Cardiac muscle cell (in vitro differentiated cells and primary cell): ENCODE data around the gene CDC45. TPM values are rescaled to one million over a fixed set of nuclear protein-coding genes. Genes with fewer than 3 reads are reported as not detected.

Source experiments
- DNase-seq, 2 donors: peaks; one replicate each; pipeline versions ENCODE4 v3.0.0 to v3.0.0-alpha.2; 2010 to 2017; ENCODE audit warnings: low read depth in 1 of 2, low spot score in 1 of 2
- H3K27ac ChIP-seq: fragments of 200-600 bp; sonication (generic); 2 replicates; pipeline ENCODE4 v1.5.1; 2016
- H3K27me3 ChIP-seq: fragments of 200-600 bp; sonication (generic); 2 replicates; pipeline ENCODE4 v1.6.0; 2016; ENCODE audit warnings: control low read depth
- H3K36me3 ChIP-seq: fragments of 200-600 bp; sonication (generic); 2 replicates; pipeline ENCODE4 v1.5.1; 2016; ENCODE audit warnings: control low read depth
- H3K4me1 ChIP-seq: fragments of 200-600 bp; sonication (generic); 2 replicates; pipeline ENCODE4 v1.8.1; 2017; ENCODE audit warnings: low read depth, mild to moderate bottlenecking, mixed run types
- H3K4me3 ChIP-seq: fragments of 200-600 bp; sonication (generic); 2 replicates; pipeline ENCODE4 v1.5.1; 2016; ENCODE audit warnings: mild to moderate bottlenecking
- H3K9me3 ChIP-seq: fragments of 200-600 bp; sonication (generic); 2 replicates; pipeline ENCODE4 v1.5.1; 2017; ENCODE audit warnings: low read depth, mild to moderate bottlenecking, control low read depth
- CTCF ChIP-seq: IDR thresholded peaks from 2 replicates; pipeline ENCODE4 v1.5.1; 2012; ENCODE audit warnings: low read depth, mild to moderate bottlenecking, low read length
- polyA plus RNA-seq: library from polyadenylated mRNA; unstranded; fragments of >200 nt; fragmentation: Nextera tagmentation; extraction: Ambion mirVana; gene quantifications from 2 replicates; pipeline ENCODE4 v1.2.1, GENCODE V29; 2016
- total RNA-seq: library from RNA; depleted of rRNA; stranded (reverse); fragments of >200 nt; gene quantifications from 2 replicates; pipeline ENCODE4 v1.2.3, GENCODE V29; 2016

CDC45 gene
- total and polyA plus RNA-seq, 2 experiments from 2014 or later, result 7.6 to 15.5 TPM

- TF ChIP-seq CTCF, result no peak
- Histone ChIP-seq H3K4me1 (no peaks in the 10 kb centered on the region), H3K27me3 (no peaks in the 10 kb centered on the region), H3K4me3 (no peak overlapping the region), H3K9me3 (no peaks in the 10 kb centered on the region), H3K36me3 (peaks cover 58% of the 10 kb centered on the region), H3K27ac (no peak overlapping the region)
- DNase-seq, result no peak
These were observed 11.8 kb upstream of the CDC45 start for GRCh38 chr22:19467912-19468311.

GRCh38 chr22:19469421-19469820 is 10.3 kb upstream of the CDC45 start:
- Histone ChIP-seq H3K4me3 (no peak overlapping the region), H3K27ac (no peak overlapping the region), H3K27me3 (no peaks in the 10 kb centered on the region), H3K9me3 (no peaks in the 10 kb centered on the region), H3K36me3 (peaks cover 57% of the 10 kb centered on the region), H3K4me1 (no peaks in the 10 kb centered on the region)
- TF ChIP-seq CTCF, result no peak
- no peak for DNase-seq

DNA sequence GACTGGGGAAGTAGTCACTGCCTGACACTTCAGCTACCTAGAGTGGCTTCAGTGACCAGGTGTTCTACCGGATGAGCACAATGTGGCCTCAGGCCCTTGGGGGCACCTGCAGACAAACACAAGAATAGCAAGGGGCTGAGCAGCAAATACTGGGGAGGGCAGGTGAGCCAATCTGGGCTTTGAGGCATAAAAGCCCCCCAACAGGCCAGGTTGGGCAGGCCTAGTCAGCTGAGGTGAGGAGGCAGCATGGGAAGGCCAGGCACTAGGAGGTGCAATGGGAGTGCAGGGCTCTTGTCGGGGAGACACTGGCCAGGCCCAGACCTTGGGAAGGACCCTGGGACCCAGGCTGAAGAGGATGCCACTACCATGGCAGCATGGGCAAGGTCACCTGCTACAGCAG is 9.7 kb upstream of the CDC45 start:
- no peaks in the 10 kb centered on the region for H3K4me1 ChIP-seq
- H3K4me3 ChIP-seq, result no peak overlapping the region
- H3K36me3 ChIP-seq, result peaks cover 55% of the 10 kb centered on the region
- DNase-seq, result no peak
- no peaks in the 10 kb centered on the region for H3K9me3 ChIP-seq
- H3K27me3 ChIP-seq, result no peaks in the 10 kb centered on the region
- no peak overlapping the region for H3K27ac ChIP-seq
- TF ChIP-seq CTCF, result no peak

DNA sequence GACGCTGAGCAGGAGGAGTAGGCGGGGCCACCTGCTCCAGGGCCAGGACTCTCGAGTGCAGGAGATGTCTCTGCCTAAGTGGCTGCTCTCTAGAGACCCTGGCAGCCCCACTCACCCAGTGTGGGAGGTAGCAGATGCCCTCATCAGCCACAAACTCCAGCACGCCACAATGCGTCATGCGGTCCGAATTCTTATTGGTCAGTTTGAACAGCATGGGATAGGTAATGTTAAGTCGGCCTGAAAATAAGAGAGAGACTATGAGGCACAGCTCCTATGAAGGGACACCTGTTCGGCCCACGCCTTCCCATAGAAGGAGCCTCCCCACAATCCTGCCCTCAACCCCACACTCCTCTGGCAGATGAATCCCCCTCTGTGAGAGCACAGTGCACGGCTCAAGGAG is 8.1 kb upstream of the CDC45 start:
- Histone ChIP-seq H3K4me3 (no peak overlapping the region), H3K4me1 (no peaks in the 10 kb centered on the region), H3K36me3 (peaks cover 41% of the 10 kb centered on the region), H3K27ac (no peak overlapping the region), H3K27me3 (no peaks in the 10 kb centered on the region), H3K9me3 (no peaks in the 10 kb centered on the region)
- DNase-seq, result no peak
- no peak for TF ChIP-seq CTCF

DNA sequence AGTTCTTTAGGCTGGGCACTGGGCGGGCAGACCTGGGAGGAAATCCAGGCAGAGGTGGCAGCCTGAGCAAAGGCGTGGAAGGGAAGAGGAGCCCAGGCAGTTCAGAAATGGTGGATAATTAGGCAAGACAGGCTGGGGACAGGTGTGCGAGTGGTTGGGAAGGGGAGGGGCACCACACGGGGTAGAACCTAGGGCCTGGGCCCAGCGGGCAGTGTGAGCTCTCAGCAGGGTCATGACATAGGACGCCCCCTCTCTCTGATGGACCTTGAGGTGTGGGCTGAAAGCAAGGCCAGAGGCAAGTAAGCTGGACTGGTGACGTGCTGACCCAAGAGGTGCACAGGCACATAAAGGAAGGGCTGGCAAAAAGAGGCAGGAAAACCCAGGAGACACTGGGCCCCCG is 7.5 kb upstream of the CDC45 start:
- no peaks in the 10 kb centered on the region for H3K4me1 ChIP-seq
- no peak overlapping the region for H3K27ac ChIP-seq
- TF ChIP-seq CTCF, result no peak
- H3K36me3 ChIP-seq, result peaks cover 34% of the 10 kb centered on the region
- no peaks in the 10 kb centered on the region for H3K9me3 ChIP-seq
- DNase-seq, result no peak
- no peak overlapping the region for H3K4me3 ChIP-seq
- H3K27me3 ChIP-seq, result no peaks in the 10 kb centered on the region

GRCh38 chr22:19473578-19473977 is 6.1 kb upstream of the CDC45 start:
- Histone ChIP-seq H3K4me3 (no peak overlapping the region), H3K36me3 (peaks cover 27% of the 10 kb centered on the region), H3K9me3 (no peaks in the 10 kb centered on the region), H3K27ac (no peak overlapping the region), H3K27me3 (no peaks in the 10 kb centered on the region), H3K4me1 (peaks cover 5% of the 10 kb centered on the region)
- no peak for DNase-seq
- no peak for TF ChIP-seq CTCF
